NCI-H2081 (cell line): ENCODE data around the gene NOC4L.

Source experiments
- DNase-seq, 2 experiments: peaks; one replicate each; lab custom pipeline; 2025; lab: John Stamatoyannopoulos, UW

Gene NOC4L

DNA sequence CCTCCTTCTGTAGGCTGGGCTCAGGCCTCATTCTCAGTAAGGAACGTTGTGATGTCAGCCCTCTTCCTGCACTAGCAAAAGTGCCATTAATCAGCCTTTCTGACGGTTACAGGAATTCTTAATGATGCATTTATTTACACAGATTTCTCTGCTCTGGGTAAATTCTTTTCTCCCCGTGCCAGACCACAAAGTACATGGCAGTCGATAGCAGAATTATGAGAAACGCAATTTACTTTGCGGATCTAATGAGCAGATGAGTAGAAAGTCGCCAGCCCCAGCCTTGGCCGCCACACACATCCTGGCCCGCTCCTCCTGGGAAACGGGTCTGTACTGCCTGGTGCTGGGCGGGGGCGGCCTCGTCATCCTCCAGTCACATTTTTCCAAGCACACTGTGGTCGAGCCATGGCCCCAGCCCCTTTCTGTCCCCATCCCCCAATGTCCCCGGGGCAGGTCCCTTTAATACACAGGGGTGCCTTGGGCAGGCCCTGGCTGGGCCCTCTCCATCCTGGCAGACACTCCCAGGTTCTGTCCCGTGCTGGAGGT lies 25.9 kb downstream of the NOC4L start:
- DNase-seq: peak in 1 of 2 experiments; percentile 8

DNA sequence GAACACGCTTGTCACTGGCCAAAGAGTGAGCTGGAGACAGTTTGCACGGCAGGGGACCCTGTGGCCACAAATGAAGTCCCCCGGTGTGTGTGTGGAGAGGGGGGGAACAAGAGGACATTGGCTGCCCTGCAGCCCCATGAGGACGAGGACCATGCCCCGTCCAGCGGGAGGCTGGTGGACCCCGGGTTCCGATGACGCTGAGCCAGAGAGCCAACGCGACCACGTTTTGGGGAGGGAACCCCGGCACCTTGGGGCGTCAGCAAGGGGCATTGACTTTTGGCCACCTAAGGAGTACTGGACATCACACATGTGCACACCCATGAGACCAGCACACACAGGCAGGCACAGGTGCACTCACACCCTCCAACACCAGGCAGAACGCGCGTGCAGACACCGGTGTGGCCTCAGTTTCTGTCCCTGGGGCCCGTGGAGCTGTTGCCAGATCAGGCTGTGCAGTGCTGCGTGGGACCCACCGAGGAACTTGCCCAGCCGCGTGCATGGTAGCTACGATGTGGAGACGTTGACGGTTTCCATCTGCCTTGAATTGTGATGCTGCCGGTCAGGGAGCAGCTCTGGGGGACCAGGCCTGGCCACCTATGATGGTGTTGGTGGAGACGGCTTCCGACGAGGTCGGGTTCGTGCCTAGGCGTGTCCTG lies 26.5 kb downstream of the NOC4L start:
- no peak for DNase-seq

DNA sequence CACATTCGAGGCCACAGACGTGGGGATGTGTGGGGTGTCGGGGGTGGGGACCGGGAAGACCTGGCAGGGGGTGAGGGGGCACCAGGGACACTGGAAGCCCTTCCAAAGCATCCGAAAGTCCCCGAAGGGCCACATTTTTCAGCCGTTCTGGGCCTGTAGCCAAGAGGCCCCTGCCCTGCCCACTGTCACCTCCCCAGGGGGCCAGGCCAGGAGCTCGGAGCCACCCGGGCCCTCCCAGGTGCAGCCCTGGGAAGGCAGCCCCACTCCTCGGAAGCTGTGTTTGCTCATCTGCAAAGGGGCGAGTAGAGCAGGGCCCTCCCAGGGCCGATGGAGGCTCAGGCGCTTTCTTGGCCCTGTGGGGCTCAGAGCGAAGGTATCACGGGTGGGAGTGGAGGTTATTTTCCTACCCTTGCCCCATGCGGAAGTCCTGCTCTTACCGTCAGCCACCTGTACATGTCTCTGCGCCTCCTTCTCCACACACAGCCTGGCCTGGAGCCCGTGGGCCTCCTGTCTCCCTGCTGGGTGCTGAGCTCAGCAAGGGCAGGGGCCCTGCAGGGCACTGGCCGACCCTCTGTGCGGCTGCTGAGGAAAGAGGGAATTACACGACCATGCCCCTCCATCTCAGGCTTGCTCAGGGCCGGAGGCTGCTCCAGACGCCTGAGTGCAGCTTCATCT lies 27.2 kb downstream of the NOC4L start:
- DNase-seq: no peak

DNA sequence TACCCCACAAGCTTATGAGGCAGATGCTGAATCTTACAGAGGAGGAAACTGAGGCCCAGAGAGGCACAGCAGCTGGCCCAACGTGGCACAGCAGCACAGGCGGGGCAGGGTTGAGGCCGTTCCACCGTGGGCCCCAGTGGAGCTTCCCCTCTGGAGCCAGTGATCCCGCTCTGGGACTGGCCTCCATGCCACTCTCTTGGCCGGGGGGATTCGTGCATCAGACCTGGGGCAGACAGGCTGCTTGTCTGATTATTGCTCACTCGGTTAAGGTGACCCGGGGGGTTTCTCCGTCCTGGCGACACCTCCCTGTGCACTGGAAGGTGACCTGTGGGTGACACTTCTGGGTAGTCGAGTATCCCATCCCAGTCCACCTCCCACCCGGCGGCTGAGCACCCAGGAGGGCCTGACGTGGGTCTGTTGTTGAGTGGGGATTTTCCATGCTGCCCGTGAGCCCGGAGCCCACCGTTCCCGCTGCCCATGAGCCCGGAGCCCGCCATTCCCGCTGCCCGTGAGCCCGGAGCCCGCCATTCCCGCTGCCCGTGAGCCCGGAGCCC lies 27.8 kb downstream of the NOC4L start:
- no peak for DNase-seq

DNA sequence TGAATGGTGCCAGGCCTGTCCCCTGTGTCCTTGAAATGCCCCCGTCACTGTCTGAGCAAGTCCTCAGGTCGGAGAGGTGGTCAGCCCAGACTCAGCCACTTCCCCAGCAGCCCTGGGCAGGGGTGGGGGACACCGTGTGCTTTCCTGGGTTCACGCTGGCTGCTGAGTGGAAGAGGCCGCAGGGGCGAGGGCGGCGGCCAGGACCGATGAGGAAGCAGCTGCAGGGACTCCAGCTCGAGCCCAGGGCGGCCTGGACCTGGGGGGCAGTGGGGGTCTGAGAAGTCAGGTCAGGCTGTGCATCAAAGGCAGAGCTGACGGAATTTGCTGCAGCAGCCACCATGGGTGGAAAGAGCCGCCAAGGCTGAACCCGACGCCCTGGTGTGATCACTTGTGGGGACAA lies 28.4 kb downstream of the NOC4L start:
- DNase-seq: no peak

DNA sequence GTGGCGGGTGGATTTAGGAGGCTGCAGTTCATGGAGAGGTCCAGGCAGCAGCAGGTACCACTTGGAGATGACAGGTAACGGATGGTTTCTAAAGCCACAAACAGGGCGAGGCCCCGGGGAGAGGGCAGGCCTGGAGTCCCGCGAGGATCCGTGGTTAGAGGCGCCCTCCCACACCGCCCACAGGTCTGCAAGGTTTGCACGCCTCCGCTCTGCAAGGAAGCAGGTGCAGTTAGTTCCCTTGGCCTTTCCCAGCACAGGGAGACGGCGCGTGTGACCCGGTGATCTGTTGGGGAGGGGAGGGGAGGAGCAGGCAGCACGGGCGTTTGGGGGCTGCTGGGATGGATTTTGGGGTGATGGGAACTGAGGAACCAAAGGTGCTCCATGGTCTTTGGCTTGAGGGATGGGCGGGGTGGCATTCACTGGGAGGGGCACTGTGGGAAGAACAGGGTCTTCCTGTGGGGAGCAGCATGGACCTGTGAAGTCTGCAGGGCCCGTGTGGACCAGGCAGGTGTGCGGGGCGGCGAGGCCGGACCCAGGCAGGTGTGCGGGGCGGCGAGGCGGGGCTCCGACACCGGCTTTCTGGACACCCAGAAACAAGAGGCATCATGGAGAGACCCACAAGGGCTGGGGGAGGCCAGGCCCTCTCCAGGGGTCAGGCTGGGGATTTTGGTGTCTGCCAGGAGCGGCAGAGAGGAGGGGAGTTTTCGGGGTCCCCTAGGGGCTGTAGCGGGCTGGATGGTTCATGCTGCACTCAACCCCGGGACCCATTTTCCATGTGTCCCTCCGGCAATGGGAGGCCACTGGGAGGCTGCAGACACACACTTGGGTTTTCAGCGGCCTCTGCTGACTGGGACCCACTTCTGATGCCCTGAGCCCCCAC lies 29.1 kb downstream of the NOC4L start:
- no peak for DNase-seq

DNA sequence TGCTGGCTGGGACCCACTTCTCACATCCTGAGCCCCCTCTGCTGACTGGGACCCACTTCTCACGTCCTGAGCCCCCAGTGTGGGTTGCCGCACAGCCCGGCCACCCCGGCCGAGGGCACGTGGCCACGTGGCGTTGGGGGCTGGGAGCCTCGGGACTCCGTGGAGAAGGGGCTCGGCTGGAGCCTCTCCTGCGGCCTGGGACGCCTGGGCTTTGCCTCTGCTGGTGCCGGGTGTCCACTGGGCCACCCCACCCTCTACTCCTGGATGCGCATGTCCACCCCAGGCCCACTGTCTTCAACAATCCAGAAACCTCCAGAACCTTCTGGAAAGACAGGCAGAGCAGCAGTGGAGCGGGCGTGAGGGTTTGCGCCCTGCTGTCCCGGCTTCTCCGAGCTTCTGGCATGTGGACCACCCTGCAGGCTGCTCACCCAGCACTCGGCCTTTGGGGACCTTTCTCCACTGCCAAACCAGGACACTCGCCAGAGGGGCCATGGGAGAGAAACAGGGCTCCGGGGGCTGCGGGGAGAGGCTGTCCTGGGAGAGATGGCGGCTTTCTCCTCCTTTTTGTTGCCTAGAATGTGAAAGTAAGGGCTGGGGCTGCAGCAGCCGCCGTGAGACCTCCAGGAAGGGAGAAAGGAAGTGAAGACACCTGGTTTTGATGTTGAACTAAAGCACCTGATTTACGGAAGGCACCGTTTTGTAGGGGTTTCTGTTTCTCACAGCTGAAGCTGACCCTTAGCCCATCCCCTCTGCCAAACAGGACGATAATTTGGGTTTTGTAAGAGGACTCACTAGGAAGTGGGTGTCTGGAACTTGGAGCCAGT lies 30.0 kb downstream of the NOC4L start:
- no peak for DNase-seq

DNA sequence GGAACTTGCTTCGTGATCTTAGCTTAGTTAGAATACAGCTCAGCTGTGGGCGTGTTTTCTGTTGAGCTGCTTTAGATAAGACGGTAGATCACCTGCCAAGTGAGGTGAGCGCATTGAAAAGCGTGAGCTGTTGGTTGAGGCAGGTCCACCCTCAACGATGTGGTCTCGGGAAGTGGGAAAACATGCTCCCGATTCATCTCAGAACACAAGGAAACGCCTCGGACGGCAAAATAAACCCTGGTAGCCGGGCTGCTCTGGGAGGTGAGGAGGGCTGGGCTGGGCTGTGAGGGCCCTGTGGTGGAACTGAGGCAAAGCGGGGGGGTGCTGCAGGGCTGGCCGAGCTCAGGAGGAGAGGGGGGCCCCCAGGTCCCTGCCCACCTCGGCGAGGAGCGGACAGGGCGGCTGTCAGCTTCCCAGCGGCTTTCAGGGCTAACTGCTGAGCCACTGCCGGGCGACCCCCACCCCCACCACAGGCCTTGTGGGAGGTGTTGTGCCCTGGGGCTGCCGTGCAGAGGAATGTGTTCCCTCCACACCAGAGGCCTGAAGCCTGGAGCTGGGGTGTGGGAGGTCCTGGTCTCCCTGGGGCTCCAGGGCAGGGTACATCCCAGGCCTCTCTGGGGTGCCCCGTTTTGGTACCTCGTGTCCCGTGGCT lies 30.7 kb downstream of the NOC4L start:
- no peak for DNase-seq

DNA sequence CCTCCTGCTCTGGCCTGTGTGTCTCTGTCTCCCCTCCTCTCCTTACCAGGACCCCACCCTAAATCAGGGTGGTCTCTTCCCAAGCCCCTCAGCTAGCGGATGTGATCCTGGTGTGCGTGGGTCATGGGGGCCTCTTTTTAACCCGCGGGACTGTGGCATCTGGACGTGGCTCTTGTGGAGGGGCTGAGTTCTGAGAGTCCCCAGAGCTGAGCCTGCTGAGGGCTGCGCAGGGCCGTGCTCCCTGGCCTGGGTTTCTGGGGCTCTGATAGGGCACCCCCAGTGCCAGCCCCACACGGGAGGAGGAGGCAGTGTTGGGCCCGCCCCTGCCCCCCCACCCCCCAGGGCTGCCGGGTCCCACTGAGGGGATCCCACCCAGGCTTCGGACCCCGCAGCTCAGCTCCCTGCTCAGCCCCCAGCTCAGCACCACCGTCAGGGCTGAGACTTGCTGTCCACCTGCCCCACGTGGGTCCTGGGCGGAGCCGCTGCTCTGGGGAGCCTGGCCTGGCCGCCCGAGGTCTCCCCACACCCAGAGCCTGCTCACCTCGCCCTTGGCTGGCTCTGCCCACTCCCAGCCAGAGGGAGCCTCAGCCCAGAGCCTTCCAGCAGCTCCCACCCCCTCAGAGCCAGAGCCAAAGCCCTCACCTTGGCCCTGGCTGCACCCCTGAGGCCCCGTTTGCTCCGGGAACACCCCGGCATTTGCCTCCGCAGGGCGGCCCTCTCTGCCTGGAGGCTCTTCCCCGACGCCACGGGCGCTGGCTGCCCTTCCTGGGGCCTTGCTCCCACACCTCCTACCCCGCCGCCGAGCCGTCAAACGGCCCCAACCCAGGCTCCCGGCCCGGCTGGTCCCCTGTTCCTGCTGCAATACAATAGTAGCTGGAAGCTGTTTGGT lies 31.5 kb downstream of the NOC4L start:
- DNase-seq: no peak

DNA sequence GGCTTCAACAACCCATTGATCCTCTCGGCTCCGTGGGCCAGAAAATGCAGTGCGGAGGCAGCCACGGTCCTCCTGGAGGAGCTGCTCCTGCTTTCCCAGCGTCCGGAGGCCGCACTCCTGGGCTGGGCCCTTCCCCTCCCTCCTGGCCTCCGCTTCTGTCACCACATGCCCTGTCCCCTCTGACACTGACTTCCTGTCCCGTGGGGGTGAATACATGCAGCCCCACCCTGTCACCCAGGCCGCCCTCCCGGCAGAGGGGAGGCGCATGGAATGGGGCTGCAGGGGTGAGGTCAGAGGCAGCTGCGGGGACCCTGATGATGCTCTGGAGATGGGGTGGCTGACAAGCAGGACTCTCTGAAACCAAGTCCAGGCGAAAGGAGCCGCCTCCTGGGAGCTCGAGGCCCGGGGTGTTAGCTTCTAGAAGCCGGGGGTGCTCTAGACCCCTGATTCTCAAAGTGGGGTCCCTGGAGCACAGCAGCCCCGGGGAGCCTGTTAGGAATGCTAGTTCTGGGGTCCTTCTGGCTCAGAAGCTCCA lies 32.2 kb downstream of the NOC4L start:
- DNase-seq: no peak

DNA sequence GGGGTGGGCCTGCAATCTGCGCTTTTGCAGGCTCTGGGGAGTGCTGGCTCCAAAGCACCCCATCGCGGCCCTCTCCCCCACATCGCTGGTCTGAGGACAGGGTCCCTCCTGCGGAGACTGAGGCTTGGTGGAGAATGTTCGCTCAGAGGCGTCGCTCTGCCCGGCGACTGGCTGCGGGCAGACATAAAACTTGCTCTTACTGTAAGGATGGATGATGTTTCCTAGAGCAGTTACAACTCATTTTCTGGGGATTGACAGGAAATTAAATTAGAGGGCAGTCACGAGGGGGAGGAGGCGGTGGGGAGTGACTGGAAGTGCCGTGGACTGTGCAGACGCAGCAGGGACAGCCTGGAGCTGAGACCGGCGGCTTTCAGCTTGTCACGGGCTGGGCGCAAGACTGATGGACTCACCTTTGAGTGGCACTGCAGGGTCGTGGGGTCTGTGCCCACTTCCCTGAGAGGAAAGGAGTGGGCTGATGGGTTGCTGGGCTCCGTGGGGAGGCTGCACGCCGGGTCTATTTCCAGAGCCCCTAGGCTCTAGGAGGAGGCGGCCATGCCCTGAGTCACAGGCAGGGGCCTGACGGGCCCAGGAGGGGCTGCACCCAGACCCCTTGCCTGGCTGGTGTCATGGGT lies 32.8 kb downstream of the NOC4L start:
- no peak for DNase-seq

DNA sequence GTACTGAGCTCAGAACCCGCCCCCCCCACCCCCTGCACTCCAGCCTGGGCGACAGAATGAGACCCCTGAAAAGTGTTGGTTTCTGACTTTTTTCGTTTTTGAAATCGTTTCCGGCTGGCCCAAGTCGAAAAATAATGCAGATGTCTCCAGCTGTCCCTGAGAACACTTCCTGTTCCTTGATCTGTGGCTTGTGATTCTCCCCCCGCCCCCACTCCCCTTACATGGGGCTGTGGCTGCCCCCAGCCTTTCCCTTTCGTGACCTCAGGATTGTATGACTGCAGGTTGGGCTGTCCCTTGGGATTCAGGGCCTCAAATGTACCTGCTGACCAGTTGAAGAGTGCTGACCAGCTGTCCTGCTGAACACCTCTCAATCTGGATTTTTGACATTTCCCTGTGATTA lies 34.1 kb downstream of the NOC4L start:
- no peak for DNase-seq

DNA sequence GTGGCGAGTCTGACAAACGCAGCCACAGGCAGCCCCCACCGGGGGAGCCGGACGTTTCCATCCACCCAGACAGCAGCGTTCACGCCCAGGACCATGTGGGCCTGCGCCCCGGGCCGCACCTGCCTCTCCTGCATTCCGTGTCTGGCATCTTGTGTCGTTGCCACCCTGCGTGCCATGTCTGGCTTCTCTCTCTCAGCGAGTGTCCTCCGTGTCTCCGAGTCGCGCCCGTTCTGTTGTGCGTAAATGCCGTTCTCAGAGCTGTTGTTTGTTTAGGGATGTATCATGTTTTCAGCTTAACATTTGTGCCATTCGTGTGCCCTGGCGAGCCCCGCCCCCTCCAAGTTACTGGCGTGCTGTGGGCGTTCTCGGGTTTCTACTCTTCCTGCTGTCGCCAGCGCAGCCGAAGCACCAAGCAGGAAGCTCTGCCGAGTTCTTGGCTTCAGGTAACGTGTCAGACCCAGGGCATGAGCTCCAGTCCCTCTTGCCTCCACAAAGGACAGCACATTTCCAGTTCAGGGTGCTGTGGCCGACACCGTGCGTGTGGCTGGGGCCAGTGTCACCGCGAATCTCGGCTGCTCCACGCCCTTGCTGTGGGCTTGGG lies 34.6 kb downstream of the NOC4L start:
- peak in 1 of 2 experiments; percentile 20 for DNase-seq

DNA sequence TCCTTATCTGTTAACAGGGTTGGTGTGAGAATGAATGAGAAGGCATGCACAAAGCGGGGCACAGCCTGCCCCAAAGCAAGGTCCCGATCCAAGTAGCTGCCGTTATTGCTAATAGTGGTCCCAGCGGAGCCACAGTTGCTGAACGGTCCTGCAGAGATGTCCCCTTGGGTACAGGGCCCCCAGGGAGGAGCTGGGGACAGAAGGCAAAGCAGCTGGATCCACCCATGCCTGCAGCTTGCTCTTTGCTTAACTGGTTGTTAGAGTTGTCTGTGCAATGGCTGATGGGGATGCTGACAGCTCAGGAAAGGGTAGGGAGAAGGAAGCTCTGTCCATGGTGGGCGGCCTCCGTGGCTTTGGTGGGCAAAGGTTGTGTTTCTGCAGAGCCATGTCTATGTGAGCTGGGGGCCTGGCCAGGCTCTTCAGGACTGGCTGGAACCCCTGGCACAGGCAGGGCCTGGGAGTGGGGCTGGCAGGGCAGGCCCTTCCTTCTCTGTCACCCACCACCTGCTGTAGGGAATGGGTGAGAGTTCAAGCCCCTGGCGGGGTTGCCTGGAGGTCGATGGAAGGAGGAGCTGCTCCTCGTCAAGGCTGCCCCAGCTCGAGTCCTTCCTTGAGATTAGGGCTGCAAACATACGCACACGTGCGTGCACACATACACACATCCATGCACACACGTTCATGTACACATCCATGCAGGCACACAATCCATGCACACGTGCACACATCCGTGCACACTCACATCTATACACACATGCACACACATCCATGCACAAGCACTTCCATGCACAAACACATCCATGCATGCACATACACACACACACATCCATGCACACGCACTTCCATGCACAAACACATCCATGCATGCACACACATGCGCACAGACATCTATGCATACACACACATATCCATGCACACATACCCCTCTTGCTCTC lies 35.4 kb downstream of the NOC4L start:
- DNase-seq: no peak

DNA sequence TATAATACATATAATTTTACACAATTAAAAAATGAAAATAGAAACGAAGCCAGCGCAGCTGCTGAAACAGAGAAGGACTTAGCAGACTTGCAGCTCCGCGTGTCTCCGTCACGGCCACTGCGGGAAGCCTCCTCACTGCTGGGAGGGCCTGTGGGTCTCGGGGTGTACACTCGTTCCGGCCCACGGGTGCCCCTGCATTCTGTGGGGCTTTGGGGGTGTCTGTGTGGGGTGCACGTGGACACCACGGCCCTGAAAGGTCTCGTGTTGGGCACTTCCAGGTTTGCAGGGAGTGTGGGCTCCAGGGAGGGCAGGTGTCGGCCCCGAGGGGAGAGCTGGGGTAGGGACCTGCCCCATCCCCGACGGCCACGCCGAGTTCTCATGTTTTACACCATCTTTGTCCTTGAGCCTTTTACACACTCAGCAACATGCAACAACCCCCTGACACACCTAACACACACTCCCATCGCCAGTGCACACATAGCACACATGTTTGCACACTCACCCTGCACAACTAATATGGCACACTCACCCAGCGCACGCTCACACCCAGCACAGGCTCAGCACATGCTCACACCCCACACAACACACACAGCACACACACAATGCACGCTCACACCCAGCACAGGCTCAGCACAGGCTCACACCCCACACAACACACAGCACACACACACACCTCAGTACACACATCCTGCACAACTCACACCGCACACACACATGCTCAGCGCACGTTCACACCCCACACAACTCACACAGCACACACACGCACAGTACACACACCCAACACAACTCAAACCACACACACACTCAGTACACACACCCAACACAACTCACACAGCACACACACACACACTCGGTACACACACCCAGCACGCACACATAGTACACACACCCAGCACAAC lies 36.6 kb downstream of the NOC4L start:
- DNase-seq: no peak

DNA sequence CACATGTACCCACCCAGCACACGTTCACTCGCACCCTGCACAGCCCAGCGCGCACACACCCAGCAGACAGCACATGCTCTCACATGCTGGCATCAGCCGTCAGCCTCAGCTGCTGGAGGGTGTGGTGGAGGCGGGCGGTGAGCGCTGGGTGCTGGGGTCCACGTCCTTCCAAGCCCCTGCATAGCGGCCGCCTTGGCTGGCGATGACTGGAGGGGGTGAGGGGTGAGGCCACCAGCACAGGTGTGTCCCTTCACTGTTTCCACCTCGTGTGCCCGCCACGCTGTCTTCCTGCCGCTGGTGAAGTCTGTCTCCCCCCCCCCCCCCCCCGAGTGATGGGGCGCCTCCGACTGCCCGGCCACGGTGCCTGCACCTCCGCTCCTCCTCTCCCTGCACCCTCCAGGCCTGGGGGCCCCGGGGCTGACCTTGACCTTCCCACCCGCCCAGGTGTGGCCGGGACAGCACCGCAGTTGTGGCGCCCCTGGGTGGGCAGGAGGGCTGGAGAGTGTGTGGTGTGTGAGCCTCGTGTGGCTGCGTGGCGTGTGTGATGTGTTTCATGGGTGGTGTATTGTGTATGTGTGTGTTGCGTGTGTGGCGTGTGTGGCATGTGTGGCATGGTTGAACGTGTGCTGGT lies 37.4 kb downstream of the NOC4L start:
- no peak for DNase-seq
